SIG-M5 treated with dmso at 0.1 percent for 504 hours (cell line): Measurements from ENCODE around the gene CMTR1.

Experiments
- DNase-seq: peaks from one replicate; lab custom pipeline; 2025; ENCODE audit not compliant: unreplicated experiment; lab: John Stamatoyannopoulos, UW

Gene CMTR1

GRCh38 chr6:37530297-37530696, 97.3 kb downstream of the CMTR1 start:
- DNase-seq = no peak

GRCh38 chr6:37531026-37531425, 98.0 kb downstream of the CMTR1 start:
- no peak for DNase-seq
